Cortex of kidney (tissue), 1 donor: ENCODE measurements around the gene ITGA2.

Experiments used
- DNase-seq: peaks from one replicate; lab custom pipeline; 2025; lab: John Stamatoyannopoulos, UW

ITGA2 gene

GRCh38 chr5:52988335-52989024, 672 bp upstream of the ITGA2 start:
- DNase-seq, result no peak

DNA sequence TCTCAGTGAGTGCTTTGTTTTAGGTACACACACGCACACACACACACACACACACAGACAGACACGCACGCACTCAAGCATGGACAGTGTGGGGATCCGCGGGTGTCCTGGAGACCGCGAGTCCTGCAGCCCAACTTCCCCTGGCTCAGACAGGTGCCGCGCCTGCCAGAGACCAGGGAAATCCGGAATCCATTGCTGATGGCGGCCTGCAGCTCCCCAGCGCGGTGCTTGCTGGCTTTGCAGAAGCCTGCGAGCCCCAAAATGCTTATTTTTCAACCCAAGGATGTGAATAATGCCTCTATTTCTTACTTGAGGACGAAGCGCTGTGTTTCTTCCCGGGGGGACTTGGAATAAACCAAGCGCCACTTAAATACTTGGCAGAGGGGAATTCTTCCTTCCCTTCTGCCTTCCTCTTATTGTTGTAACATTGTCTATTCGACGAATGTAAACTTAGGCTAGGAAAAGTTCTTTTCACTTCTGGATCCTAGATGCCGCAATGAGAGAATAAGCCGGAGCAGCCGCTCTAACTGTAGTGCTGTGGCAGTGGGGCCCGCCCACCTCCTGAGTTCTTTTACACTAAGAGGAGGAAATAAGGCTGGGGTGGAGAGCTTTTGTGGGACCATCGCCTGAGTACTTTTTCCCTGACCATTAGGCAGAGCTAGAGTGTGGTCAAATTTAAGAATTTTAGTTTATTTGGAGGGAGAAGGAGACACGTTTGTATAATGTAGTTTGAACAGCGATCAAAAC, 802 bp downstream of the ITGA2 start:
- peak; percentile 11 for DNase-seq

DNA sequence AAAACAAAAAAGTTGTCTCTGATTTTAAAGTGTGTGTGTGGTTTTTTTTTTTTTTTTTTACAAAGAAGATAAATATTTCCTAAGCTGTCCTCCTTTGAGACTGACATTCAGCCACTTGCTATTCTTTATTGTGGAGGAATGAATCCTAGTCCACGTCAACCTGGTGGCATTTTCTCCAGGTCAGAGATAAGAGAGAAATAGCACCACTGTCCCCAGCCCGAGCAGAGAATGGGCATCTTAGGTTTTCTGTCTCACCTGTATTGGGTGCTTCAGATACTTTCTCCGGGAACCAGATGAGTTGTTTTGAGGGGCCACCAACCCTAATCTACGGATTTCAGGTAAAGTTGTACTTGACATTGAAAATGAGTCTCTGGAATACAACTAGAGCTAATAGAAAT, 1.4 kb downstream of the ITGA2 start:
- no peak for DNase-seq

DNA sequence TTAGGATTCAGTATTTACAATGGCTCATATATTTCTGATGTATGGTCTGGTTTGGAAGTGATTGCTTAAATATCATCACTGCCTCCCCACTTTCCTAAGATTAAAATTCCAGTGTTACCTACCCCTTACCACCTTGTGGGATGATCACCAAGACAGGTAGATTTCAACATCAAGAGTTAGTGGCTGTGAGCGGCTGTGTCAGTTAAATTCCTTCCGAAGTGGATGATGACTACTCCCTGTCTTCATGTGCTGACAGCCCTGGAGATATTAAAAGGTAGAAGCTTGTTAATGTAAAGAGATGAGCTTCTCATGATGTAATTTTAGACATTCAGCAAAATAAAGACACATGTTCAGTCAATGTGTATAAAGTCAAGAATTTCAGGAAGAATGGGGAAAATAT, 4.2 kb downstream of the ITGA2 start:
- no peak for DNase-seq

GRCh38 chr5:52994266-52994665, 5.1 kb downstream of the ITGA2 start:
- DNase-seq, result no peak

GRCh38 chr5:52995095-52995494, 5.9 kb downstream of the ITGA2 start:
- DNase-seq, result no peak

- DNase-seq, result no peak
Measured at GRCh38 chr5:52995914-52996313, 6.8 kb downstream of the ITGA2 start.

DNA sequence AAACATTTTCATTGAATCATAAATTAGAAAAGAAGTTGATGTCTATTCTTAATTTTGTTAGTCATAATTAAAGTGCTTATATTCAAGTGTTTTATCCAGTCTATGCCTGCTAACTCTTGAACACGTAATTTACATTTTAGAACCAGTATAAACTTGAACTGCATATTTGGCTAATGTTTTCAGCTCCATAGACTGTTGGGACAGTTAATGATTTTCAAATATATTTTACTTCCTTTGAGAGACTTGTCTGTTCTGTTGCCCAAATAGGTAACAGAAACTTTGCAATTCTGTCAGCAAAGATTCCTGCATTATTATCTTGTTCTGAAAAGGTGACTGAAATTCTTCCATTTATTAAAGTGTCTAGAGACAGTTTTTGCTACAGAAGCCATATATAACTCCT, 7.8 kb downstream of the ITGA2 start:
- DNase-seq, result no peak

- DNase-seq, result no peak
Measured at GRCh38 chr5:52997424-52997823, 8.3 kb downstream of the ITGA2 start.

GRCh38 chr5:52998552-52999313, 9.6 kb downstream of the ITGA2 start:
- DNase-seq, result no peak

- DNase-seq, result no peak
Measured at GRCh38 chr5:52999344-52999949, 10.3 kb downstream of the ITGA2 start.

GRCh38 chr5:53001541-53001940, 12.4 kb downstream of the ITGA2 start:
- DNase-seq, result no peak

DNA sequence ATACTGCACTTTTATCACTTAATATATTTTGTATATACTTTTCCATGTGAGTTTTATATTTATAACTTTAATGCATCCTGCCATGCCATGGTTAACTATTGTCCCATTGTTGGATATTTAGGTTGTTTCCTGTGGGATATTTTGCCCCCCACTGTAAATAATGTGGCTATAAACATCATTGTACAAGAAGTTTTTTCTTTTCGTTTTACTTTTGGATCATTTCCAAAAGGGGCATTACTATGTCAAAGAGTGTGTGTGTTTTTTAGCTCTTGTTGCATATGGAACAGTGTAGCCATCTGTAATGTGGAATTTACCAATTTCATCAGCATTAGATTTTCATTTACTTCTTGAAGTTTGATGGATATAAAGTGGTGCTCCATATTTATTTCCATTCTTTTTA, 13.3 kb downstream of the ITGA2 start:
- DNase-seq, result no peak

GRCh38 chr5:53003144-53003543, 14.0 kb downstream of the ITGA2 start:
- DNase-seq, result no peak

- no peak for DNase-seq
Measured at GRCh38 chr5:53006911-53007890, 18.0 kb downstream of the ITGA2 start.

GRCh38 chr5:53008751-53009150, 19.6 kb downstream of the ITGA2 start:
- DNase-seq, result no peak

DNA sequence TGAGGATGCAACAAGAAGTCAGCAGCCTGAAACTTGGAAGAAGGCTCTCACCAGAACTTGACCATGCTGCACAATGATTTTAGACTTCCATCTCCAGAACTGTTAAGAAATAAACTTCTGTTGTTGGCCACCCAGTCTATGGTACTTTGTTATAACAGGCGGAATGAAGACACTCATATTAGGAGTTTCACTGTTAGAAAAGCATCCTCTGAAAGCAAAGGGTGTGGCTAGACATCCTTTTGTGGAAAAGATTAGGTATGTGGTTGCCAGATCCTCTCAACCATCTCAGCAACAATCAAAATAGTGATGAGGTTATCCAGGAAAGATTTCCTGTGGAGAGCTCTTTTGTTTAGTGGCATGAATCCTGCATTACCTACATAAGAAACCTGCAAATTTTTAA, 20.7 kb downstream of the ITGA2 start:
- no peak for DNase-seq

DNA sequence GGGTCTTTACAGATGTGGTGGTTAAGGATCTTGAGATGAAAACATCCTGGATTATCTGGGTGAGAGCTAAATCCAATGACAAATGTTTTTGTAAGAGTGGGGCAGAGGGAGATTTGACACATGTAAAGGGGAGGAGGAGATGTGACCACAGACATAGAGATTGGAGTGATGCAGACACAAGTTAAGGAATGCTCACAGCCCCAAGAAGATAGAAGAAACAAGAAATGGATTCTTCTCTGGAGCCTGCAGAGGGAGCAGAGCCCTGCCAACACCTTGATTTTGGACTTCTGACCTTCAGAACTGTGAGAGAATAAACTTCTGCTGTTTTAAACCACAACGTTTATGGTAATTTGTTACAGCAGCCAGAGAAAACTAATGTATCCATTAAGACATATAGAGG, 21.7 kb downstream of the ITGA2 start:
- no peak for DNase-seq

GRCh38 chr5:53011233-53011632, 22.1 kb downstream of the ITGA2 start:
- no peak for DNase-seq

- DNase-seq, result no peak
Measured at GRCh38 chr5:53013857-53014256, 24.7 kb downstream of the ITGA2 start.

DNA sequence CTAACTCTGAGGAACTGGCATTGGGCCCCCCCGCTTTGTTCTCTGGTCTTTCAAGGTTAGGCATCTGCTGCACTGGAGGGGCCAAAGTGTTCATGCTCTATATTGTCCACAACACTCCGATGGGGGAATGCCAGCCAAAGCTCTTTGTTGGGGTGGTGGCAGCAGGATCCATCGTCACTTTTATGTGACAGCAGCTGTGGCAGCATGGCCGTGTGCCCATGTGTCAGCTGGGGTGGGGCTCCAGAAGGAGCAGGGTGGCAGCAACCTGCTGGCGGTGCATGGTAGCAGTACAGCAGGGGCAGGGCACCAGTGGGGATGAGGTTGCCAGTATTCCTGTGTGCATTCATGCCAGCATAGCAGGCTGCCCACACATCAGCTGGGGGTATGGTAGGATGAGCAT, 28.2 kb downstream of the ITGA2 start:
- no peak for DNase-seq
